ENCODE data around the gene ATXN1. TPM values are rescaled to one million over a fixed set of nuclear protein-coding genes. Genes with fewer than 3 reads are reported as not detected.
"Not testable (repeated sequence)": the region's sequence is repeated elsewhere in the genome, so short reads cannot be mapped to it uniquely, and the experiment has no call there.

ATXN1 gene
- total RNA-seq, 1 experiment from 2014 or later: 16.5 TPM

DNA sequence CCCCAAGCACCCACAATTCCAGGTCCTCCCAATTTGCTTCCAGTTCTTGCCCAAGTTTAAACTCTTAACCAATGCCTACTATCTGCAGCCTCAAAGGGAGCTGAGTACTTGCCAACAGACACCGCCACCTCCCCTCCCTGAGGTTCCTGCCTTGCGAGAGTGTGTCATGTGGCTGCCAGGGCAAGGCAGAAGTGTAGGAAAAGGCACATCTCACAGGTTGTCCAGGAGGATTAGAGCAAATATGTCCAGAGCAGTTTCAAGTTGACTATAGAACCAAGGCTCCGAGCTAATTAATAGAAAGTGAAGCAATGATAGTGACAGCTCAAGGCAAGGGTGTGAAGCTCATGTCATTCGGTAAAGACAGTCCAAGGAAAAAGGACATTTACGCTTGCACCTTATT lies 127.8 kb downstream of the ATXN1 start:
- no peak for DNase-seq (ENCODE audit: unreplicated experiment)
- POLR2A ChIA-PET: no interaction called here

DNA sequence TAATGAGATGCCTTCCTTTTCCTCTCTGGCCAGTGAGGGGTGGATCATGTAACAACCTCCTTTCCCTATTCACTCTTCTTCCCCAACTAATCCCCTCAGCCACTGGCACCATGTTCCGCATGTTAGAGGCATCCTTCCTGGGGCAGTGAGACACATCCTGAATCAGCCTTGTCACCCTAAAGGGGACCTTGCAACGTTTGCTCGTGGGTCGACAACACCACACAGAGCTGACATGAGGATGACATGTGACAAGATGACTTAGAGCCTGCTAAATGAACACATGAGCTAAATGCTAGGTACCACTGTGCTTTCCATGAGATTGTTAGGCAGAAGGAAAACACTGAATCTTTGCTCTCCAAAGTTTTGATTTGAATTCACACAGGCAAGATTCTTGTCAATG lies 129.2 kb downstream of the ATXN1 start:
- TF ChIP-seq CTCF (IDR thresholded peaks at IDR 0.05; ENCODE audit: unreplicated experiment): no peak
- no TSS peak for BruUV-seq (replicated peaks)

More for the DNA sequence above, 127.8 kb downstream of the ATXN1 start:
- TF ChIP-seq CTCF (IDR thresholded peaks at IDR 0.05; ENCODE audit: unreplicated experiment): no peak
- no peak overlapping the region for H3K4me3 Mint-ChIP-seq (ENCODE audit: unreplicated experiment)
- no peak overlapping the region for H3K27ac Mint-ChIP-seq (ENCODE audit: low read depth, unreplicated experiment)
- H3K36me3 Mint-ChIP-seq (ENCODE audit: insufficient read depth, unreplicated experiment): no peaks in the 10 kb centered on the region
- intact Hi-C loops (cut with micrococcal nuclease): no loop called here
- CTCF ChIA-PET: interaction anchor here (1.5 kb wide), 1 partner anchor 122 kb away, joined by 4 read pairs; no protein-coding TSS in a partner anchor
- no peaks in the 10 kb centered on the region for H3K9me3 Mint-ChIP-seq (ENCODE audit: unreplicated experiment)
- H3K27me3 Mint-ChIP-seq (ENCODE audit: insufficient read depth, unreplicated experiment): no peaks in the 10 kb centered on the region
- no TSS peak for BruUV-seq (replicated peaks)
- peaks cover 11% of the 10 kb centered on the region for H3K4me1 Mint-ChIP-seq (ENCODE audit: insufficient read depth, unreplicated experiment)

DNA sequence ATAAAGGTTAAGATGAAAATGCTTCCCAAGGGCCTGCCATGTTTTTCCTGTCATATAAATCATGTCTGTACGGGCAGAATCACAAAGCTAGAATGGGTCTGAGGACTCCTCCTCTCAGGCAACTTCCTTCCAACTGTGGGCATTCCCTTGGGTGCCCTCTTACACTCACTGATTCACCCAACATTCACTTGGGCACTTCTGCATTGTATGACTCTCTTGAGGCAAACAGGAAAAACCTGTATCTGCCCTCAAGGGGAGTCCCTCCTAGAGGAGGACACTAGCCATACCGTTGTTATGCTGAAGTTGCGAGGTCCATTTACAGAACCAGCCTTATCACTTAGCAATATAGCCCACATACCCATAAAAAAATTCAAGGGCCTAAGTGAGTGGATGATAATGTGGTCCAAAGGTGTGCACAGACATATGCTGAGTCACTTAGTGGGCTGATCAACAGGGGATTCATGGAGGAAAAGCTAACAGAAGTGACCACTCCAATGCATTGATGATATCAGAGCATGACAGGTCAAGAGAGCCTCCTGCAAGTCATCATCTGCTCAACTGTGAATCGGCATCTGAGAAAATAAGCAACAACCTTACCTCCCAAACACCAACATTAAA lies 131.1 kb downstream of the ATXN1 start:
- H3K4me3 Mint-ChIP-seq (ENCODE audit: unreplicated experiment): no peak overlapping the region
- POLR2A ChIA-PET: no interaction called here

More for the DNA sequence above, 129.2 kb downstream of the ATXN1 start:
- DNase-seq (ENCODE audit: unreplicated experiment): no peak
- CTCF ChIA-PET: interaction anchor here (1.0 kb wide), 1 partner anchor 11 kb away, joined by 3 read pairs; no protein-coding TSS in a partner anchor
- Mint-ChIP-seq H3K9me3 (ENCODE audit: unreplicated experiment) (no peaks in the 10 kb centered on the region), H3K27ac (ENCODE audit: low read depth, unreplicated experiment) (no peak overlapping the region), H3K27me3 (ENCODE audit: insufficient read depth, unreplicated experiment) (no peaks in the 10 kb centered on the region), H3K4me1 (ENCODE audit: insufficient read depth, unreplicated experiment) (peaks cover 11% of the 10 kb centered on the region), H3K36me3 (ENCODE audit: insufficient read depth, unreplicated experiment) (no peaks in the 10 kb centered on the region), H3K4me3 (ENCODE audit: unreplicated experiment) (no peak overlapping the region)
- POLR2A ChIA-PET: no interaction called here
- intact Hi-C loops (cut with micrococcal nuclease): no loop called here

GRCh38 chr6:16628580-16628979 lies 132.7 kb downstream of the ATXN1 start:
- CTCF ChIA-PET: interaction anchor here (1.1 kb wide), 1 partner anchor 10 kb away, joined by 3 read pairs; no protein-coding TSS in a partner anchor

More for the DNA sequence above, 131.1 kb downstream of the ATXN1 start:
- H3K9me3 Mint-ChIP-seq (ENCODE audit: unreplicated experiment): no peaks in the 10 kb centered on the region
- CTCF ChIA-PET: interaction anchor here (0.6 kb wide), 1 partner anchor 131 kb away, joined by 3 read pairs; no protein-coding TSS in a partner anchor
- H3K36me3 Mint-ChIP-seq (ENCODE audit: insufficient read depth, unreplicated experiment): no peaks in the 10 kb centered on the region
- peaks cover 1% of the 10 kb centered on the region for H3K4me1 Mint-ChIP-seq (ENCODE audit: insufficient read depth, unreplicated experiment)
- no peak for TF ChIP-seq CTCF (IDR thresholded peaks at IDR 0.05; ENCODE audit: unreplicated experiment)
- H3K27ac Mint-ChIP-seq (ENCODE audit: low read depth, unreplicated experiment): no peak overlapping the region
- BruUV-seq (replicated peaks): no TSS peak
- DNase-seq (ENCODE audit: unreplicated experiment): no peak
- intact Hi-C loops (cut with micrococcal nuclease): no loop called here
- no peaks in the 10 kb centered on the region for H3K27me3 Mint-ChIP-seq (ENCODE audit: insufficient read depth, unreplicated experiment)

More at GRCh38 chr6:16628580-16628979, 132.7 kb downstream of the ATXN1 start:
- POLR2A ChIA-PET; H3K4me1 Mint-ChIP-seq (ENCODE audit: insufficient read depth, unreplicated experiment); H3K4me3 Mint-ChIP-seq (ENCODE audit: unreplicated experiment); H3K9me3 Mint-ChIP-seq (ENCODE audit: unreplicated experiment); DNase-seq (ENCODE audit: unreplicated experiment); intact Hi-C loops (cut with micrococcal nuclease); H3K36me3 Mint-ChIP-seq (ENCODE audit: insufficient read depth, unreplicated experiment); H3K27ac Mint-ChIP-seq (ENCODE audit: low read depth, unreplicated experiment); H3K27me3 Mint-ChIP-seq (ENCODE audit: insufficient read depth, unreplicated experiment); BruUV-seq (replicated peaks): not testable (repeated sequence)
